D341Med (cell line): Measurements from ENCODE around the gene RLN3.
"Not testable (repeated sequence)": the region's sequence is repeated elsewhere in the genome, so short reads cannot be mapped to it uniquely, and the experiment has no call there.

Experiments used
- DNase-seq: peaks from one replicate; pipeline ENCODE4 v3.0.0; 2012; ENCODE audit warnings: low spot score

RLN3 gene

DNA sequence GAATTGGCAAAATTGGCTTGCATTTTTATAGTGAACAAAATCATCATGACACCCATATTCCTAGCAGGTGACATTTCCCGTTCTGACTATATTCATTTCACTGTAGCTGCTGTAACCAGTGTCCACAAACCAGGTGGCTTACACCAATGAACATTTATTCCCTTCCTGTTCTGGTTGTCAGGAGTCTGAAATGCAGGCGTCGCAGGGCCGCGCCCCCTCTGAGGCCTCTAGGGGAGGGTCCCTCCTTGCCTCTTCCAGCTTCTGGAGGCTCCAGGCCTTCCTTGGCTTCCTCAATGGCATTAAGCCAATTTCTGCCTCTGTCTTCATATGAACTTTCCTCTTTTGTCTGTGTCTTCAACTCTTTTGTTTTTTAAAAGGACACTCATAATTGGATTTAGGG, 6.5 kb upstream of the RLN3 start:
- DNase-seq, result no peak

DNA sequence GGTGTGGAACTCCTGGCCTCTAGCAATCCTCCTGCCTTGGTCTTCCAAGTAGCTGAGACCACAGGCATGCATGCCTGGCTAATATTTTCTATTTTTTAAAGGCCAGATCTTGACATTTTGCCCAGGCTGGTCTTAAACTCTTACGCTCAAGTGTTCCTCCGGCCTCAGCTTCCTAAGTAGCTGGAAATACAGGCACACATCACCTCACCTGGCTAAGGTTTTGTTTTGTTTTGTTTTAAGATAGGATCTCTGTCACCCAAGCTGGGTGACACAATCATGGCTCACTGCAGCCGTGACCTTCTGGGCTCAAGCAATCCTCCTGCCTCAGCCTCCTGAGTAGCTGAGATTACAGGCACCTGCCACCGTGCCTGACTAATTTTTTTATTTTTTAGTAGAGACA, 5.5 kb upstream of the RLN3 start:
- no peak for DNase-seq

DNA sequence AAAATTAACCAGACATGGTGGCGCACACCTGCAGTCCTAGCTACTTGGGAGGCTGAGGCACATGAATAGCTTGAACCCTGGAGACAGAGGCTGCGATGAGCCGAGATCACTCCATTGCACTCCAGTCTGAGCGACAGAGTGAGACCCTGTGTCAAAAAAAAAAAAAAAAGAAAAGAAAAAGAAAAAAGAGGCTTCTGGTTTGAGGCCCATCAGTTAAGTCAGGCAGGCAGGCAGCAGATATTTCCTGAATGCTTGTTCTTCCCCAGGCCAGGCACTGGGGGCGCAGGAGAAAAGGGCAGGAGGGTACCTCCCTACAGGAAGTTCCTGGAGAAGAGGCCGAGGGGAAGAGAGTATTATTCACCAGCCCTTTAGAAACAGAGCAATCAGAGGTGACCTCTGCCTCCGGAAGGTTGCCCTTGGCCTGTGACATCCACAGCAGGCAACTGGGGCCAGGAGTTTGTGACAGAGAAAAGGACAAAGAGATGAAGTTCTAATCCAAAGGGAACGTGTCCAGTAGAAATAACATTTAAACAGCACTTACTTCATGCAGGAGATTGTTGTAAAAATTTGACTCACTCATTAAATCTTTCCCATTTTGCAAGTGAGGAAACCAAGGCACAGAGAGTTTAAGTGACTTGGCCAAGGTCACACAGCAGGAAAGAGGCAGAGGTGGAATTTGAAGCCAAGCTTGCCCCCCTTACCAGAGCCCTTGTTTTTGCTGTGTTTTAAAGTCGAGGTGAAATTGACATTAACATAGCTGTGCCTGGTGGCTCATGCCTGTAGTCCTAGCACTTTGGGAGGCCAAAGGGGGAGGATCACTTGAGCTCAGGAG, 4.3 kb upstream of the RLN3 start:
- DNase-seq, result peak; percentile 43

DNA sequence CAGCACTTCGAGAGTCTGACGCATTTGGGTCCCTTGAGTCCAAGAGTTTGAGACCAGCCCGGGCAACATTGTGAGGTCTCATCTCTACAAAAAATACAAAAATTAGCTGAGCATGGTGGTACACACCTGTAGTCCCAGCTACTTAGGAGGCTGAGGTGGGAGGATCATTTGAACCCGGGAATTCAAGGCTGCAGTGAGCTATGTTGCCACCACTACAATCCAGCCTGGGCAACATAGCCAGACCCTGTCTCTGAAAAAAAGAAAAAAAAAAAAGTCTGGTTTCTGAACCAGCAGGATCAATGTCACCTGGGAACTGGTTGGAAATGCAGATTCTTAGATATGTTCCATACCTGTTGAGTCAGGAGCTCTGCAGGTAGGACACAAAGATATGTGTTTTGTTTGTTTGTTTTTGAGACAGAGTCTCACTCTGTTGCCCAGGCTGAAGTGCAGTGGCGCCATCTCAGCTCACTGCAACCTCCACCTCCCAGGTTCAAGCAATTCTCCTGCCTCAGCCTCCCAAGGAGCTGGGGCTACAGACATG, 1.2 kb upstream of the RLN3 start:
- DNase-seq, result not testable (repeated sequence)

DNA sequence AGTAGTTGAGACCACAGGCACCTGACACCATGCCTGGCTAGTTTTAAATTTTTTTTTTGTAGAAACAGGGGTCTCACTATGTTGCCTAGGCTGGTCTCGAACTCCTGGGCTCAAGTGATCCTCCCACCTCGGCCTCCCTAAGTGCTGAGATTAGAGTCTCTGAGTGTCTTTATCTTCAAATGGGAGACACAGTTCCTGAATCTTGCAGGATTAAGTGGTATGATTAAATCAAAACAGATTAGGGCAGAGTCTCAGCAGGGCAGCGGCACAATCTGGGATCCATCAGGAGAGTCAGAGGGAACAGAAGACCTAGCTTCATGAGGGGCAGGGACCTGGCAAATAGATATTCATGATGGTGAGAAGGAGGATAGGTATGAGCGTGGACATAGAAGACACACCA, 953 bp downstream of the RLN3 start:
- no peak for DNase-seq

DNA sequence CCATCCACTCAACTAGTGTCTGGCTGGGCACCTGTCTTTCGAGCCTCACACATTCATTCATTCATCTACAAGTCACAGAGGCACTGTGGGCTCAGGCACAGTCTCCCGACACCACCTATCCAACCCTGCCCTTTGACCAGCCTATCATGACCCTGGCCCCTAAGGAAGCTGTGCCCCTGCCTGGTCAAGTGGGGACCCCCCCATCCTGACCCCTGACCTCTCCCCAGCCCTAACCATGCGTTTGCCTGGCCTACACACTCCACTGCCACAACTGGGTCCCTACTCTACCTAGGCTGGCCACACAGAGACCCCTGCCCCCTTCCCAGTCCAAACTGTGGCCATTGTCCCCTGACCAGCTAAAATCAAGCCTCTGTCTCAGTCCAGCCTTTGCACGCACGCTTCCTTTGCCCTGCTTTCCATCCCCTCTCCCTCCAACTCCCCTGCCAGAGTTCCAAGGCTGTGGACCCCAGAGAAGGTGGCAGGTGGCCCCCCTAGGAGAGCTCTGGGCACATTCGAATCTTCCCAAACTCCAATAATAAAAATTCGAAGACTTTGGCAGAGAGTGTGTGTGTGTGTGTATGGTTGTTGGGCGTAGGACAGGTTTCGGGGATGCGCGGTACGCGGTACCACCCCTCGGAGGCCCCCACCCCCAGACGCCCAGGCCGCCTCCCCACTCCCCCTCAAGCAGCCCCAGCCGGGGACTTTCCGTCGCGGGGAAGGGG, 3.2 kb downstream of the RLN3 start:
- DNase-seq, result no peak

DNA sequence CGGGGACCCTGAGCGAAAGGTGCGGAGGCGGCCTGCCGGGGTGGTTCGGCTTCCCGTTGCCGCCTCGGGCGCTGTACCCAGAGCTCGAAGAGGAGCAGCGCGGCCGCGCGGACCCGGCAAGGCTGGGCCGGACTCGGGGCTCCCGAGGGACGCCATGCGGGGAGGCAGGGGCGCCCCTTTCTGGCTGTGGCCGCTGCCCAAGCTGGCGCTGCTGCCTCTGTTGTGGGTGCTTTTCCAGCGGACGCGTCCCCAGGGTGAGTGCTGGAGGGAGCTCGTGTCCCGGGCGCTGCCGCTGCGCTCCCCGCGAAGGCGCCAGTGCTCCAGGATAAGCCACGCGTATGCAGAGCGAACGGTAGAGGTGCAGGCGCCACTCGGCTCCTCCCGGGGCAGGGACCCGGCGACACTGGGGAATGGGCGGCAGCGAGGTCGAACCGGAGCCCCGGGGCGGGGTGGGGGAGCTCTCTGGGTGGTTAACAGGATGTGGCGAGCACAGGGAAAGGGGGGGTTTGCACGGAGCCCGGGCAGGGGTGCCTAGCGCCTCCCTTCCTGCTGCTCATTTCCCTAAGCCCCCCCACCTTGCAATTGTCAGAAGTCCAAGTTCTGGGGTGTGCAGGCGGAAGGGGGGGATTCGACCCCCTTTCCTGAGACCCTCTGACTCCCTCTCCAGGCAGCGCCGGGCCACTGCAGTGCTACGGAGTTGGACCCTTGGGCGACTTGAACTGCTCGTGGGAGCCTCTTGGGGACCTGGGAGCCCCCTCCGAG, 4.0 kb downstream of the RLN3 start, which contains the start of gene IL27RA:
TSS of gene IL27RA (plus strand) at position 44 of the 762 bp plus-strand sequence. CDS start at position 155, 111 bp downstream.
- peak; percentile 87 for DNase-seq

DNA sequence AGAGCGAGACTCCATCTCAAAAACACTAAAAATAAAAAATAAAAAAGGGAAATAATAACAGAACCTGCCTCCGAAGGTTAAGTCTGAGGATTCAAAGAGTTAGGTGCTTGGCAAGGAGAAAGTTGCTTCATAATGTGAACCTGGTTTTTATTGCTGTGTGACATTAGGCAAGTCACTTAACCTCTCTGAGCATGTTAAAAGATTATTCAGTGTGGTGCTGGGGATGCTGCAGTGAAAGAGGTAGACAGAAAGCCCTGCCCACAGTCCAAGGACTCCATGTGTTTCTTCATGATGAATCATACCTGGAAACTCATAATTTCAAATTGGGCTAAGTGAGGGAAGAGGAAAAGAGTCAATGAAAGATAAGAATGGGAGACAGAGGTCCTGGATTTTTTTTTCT, 6.0 kb downstream of the RLN3 start:
- DNase-seq, result no peak

DNA sequence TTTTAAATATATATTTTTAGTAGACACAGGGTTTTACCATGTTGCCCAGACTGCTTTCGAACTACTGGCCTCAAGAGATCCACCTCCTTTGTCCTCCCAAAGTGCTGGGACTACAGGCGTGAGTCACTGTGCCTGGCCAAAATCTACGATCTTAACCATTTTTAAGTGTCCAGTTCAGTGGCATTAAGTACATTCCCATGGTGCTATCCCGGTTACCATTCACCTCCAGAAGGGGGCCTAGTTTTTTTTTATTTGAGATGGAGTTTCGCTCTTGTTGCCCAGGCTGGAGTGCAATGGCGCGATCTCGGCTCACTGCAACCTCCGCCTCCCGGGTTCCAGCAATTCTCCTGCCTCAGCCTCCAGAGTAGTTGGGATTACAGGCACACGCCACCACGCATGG, 7.2 kb downstream of the RLN3 start:
- DNase-seq, result not testable (repeated sequence)

DNA sequence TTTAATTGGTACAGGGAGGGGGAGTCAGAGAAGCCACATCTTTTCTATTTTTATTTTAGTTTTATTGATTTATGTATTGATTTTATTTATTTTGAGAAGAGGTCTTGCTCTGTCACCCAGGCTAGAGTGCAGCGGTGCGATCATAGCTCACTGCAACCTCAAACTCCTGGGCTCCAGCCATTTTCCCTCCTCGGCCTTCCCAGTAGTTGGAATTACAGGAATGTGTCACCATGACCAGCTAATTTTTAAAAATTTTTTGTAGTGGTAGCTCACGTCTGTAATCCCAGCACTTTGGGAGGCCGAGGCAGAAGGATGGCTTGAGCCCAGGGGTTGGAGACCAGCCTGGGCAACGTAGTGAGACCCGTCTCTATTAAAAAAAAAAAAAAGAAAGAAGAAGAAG, 7.8 kb downstream of the RLN3 start:
- no peak for DNase-seq

DNA sequence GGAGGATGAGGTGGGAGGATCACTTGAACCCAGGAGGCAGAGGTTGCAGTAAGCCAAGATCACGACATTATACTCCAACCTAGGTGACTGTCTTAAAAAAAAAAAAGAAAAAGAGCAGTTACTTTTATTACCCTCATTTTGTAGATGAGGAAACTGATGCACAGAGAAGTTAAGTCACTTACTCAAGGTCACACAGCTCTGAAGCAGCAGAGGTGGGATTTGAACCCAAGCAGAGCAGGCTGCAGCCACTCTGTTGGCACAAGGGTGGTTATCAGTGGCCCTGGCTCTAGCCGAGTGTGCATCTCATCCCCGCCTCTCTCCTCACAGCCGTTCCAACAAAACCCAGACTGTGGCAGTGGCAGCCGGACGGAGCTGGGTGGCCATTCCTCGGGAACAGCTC, 11.2 kb downstream of the RLN3 start:
- no peak for DNase-seq

DNA sequence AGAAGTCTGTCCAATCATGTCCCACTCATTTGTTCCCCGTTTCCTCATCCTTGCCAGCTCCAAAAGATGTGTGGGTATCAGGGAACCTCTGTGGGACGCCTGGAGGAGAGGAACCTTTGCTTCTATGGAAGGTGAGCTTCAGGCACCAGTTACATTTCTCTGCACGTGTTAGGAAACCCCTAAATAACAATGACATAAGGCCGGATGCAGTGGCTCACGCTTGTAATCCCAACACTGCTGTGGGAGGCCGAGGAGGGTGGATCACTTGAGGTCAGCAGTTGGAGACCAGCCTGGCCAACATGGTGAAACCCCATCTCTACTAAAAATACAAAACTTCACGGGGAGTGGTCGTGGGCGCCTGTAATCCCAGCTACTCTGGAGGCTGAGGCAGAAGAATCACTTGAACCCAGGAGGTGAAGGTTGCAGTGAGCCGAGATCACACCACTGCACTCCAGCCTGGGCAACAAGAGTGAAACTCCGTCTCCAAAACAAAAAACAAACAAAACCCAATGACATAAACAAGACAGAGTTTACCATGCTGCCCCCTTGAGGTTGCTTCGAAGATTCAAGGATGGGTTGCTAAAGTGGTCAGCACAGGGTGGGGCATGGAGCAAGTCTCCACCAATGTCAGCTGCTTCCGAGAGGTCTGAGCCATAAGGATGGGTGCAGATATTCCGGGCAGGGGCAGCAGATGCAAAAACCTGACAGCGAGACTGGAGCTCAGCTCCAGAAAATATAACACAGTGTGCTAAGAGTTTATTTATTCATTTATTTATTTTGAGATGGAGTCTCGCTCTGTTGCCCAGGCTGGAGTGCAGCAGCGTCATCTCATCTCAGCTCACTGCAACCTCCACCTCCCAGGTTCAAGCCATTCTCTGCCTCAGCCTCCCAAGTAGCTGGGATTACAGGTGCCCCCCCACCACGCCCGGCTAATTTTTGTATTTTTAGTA, 15.0 kb downstream of the RLN3 start:
- DNase-seq, result peak; percentile 74

DNA sequence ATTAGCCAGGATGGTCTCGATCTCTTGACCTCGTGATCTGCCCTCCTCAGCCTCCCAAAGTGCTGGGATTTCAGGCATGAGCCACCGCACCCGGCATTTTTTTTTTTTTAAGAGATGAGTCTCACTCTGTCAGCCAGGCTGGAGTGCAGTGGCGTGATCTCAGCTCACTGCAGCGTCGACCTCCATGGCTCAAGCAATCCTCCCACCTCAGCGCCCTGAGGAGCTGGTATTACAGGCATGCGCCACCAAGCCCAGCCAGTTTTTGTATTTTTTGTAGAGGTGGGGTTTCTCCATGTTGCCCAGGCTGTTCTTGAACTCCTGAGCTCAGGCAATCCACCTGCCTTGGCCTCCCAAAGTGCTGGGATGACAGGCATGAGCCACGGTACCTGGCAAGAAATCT, 19.9 kb downstream of the RLN3 start:
- DNase-seq, result not testable (repeated sequence)

DNA sequence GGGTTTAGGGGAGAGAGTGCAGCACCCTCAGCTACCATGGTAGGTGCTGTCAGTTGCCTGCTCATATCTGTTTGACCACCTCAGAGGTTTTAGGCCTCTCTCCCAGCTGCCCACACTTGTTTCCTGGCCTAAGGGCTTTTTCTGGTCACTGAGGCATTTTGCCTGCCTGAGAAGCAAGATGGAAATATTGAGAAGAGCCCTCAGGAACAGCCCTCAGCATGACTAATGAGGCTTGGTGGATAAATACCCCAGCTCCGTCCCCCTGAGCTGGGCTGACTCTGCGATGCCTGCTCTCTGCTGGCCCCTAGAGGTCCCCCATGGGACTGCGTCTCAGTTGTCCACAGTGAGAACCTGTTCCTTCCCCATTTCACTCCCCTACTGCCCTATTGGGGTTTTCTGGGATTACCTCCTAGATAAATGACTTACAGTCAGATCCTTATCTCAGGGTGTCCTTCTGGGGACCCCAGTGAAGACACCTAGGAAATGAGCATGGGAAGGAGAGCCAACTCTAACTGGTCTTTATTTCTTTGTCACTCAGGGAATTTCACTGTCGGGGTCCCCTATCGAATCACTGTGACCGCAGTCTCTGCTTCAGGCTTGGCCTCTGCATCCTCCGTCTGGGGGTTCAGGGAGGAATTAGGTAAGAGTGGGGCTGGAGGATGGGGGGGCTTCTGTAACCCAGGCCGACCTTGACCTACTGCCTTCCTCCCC, 20.6 kb downstream of the RLN3 start:
- DNase-seq, result peak; percentile 83

DNA sequence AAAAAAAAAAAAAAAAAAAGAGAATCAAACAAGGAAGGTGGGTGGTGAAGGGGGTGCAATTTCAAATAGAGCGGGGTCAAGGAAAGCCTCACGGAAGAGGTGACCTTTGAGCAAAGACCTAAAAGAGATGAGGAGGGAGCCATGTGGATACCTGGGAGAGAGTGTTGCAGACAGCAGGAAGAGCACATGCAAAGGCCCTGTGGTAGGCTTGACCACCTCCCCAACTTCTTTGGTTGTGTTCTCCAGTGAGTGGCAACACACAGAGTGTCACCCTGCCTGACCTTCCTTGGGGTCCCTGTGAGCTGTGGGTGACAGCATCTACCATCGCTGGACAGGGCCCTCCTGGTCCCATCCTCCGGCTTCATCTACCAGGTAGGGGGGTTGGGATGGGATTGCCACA, 22.6 kb downstream of the RLN3 start:
- no peak for DNase-seq

DNA sequence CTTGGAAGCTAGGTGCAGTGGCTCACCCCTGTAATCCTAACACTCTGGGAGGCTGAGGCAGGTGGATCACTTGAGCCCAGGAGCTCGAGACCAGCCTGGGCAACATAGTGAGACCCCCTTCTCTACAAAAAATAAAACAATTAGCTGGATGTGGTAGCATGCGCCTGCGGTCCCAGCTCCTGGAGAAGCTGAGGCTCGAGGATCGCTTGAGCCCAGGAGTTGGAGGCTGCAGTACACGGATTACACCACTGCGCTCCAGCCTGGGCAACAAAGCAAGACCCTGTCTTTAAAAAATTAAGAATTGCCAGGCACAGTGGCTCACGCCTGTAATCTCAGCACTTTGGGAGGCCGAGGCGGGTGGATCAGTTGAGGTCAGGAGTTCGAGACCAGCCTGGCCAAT, 23.0 kb downstream of the RLN3 start:
- DNase-seq, result not testable (repeated sequence)

DNA sequence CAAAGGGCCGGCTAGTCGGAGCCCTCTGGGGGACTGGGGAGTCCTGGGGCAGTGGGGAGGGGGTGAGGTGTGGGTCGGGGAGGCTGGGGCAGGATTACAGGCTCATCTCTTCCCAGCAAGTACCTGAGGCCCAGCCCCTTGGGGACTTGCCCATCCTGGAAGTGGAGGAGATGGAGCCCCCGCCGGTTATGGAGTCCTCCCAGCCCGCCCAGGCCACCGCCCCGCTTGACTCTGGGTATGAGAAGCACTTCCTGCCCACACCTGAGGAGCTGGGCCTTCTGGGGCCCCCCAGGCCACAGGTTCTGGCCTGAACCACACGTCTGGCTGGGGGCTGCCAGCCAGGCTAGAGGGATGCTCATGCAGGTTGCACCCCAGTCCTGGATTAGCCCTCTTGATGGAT, 24.0 kb downstream of the RLN3 start:
- no peak for DNase-seq

DNA sequence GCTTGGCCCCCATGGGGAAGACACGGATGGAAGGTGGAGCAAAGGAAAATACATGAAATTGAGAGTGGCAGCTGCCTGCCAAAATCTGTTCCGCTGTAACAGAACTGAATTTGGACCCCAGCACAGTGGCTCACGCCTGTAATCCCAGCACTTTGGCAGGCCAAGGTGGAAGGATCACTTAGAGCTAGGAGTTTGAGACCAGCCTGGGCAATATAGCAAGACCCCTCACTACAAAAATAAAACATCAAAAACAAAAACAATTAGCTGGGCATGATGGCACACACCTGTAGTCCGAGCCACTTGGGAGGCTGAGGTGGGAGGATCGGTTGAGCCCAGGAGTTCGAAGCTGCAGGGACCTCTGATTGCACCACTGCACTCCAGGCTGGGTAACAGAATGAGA, 24.5 kb downstream of the RLN3 start:
- DNase-seq, result no peak

DNA sequence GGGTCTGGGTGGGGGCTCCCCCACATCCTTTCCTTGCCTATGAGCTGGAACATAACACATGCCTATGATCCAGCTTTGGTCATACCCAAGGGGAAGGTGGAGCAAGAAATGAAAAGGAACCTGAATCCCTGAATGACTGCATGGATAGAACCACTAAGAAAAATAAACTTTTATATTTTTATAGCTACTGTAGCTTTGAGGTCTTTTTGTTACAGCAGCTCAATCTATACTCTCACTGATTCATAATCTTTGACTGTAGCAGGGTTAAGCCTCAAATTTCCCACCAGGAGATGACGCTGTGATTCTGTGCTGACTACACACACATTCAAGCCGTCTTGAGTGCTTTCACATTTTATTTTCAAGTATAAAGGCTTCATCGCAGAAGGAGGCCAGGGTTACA, 25.1 kb downstream of the RLN3 start:
- no peak for DNase-seq

DNA sequence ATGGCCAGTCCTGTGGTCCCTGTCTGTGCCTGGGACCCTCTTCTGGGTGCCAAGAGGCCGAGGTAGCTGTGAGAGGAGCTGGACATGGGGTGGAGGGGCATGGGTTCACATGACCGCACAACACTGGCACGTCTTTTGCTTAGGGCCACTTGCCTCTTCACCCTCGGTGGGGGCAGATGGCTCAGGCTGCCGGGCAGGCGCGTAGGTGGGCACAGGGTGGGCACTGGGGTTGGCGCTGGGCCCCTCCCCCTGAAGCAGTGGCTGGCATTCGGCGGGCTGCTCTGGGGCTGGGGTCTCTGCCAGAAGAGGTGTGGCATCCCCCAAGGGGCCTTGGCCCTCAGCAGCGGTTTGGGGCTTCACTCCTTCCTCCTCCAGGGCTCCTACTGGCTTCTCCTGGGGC, 25.6 kb downstream of the RLN3 start:
- DNase-seq, result no peak

DNA sequence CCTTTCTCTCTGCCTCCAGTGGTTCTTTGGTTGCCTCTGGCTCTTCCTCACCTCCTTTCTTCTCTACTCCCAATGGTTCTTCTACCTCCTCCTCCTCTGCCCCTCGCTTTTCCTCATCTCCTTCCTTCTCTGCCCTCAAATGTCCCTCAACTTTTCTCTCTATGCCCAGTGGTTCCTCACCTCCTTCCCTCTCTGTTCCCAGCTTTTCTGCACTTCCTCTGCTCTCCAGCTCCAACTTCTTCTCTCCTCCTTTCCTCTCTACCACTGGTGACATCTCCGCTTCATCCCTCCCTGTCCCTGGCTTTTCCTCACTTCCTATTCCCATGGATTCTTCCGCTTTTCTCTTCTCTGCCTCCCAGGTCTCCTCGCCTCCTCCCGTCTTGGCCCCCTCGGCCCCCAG, 26.2 kb downstream of the RLN3 start:
- no peak for DNase-seq
